H9 (cell line): Measurements from ENCODE around the gene KIAA0825. TPM values are rescaled to one million over a fixed set of nuclear protein-coding genes. Genes with fewer than 3 reads are reported as not detected.

Source experiments
- DNase-seq: peaks from one replicate; pipeline ENCODE4 v3.0.0-alpha.2; 2017
- H2AFZ ChIP-seq: one replicate; pipeline ENCODE4 v1.6.1; 2013; ENCODE audit warnings: mild to moderate bottlenecking, low read length, control low read depth, moderate library complexity
- H2AK5ac ChIP-seq: 2 replicates; pipeline ENCODE4 v1.6.1; 2013; ENCODE audit warnings: low read length, control low read depth, mixed read lengths; ENCODE audit not compliant: insufficient read length
- H2BK120ac ChIP-seq: one replicate; pipeline ENCODE4 v1.6.1; 2013; ENCODE audit warnings: low read depth, mild to moderate bottlenecking, low read length, control low read depth, inconsistent platforms; ENCODE audit not compliant: poor library complexity, severe bottlenecking
- H2BK12ac ChIP-seq: 2 replicates; pipeline ENCODE4 v1.6.1; 2013; ENCODE audit warnings: low read length, control low read depth, mixed read lengths, low read depth; ENCODE audit not compliant: insufficient read length
- H2BK15ac ChIP-seq: 2 replicates; pipeline ENCODE4 v1.6.1; 2013; ENCODE audit warnings: low read depth, low read length, control low read depth
- H2BK20ac ChIP-seq: one replicate; pipeline ENCODE4 v1.6.1; 2013; ENCODE audit warnings: low read depth, mild to moderate bottlenecking, low read length, control low read depth, inconsistent platforms; ENCODE audit not compliant: poor library complexity, severe bottlenecking
- H2BK5ac ChIP-seq: 2 replicates; pipeline ENCODE4 v1.6.1; 2013; ENCODE audit warnings: low read length, control low read depth, mixed read lengths; ENCODE audit not compliant: insufficient read length
- H3K14ac ChIP-seq: 2 replicates; pipeline ENCODE4 v1.6.1; 2013; ENCODE audit warnings: low read length, control low read depth; ENCODE audit not compliant: insufficient read depth
- H3K18ac ChIP-seq: 2 replicates; pipeline ENCODE4 v1.6.1; 2013; ENCODE audit warnings: low read depth, mild to moderate bottlenecking, mixed read lengths, low read length, control low read depth; ENCODE audit not compliant: insufficient read length
- H3K23ac ChIP-seq: 2 replicates; pipeline ENCODE4 v1.6.1; 2013; ENCODE audit warnings: low read length, control low read depth, mixed read lengths, low read depth; ENCODE audit not compliant: insufficient read length
- H3K23me2 ChIP-seq: 2 replicates; pipeline ENCODE4 v1.6.1; 2013; ENCODE audit warnings: low read depth, mild to moderate bottlenecking, mixed read lengths, low read length, control low read depth; ENCODE audit not compliant: insufficient read length, poor library complexity, severe bottlenecking
- H3K27ac ChIP-seq: 2 replicates; pipeline ENCODE4 v1.5.1; 2013; ENCODE audit warnings: low read length, control low read depth, mixed read lengths, low read depth; ENCODE audit not compliant: insufficient read length
- H3K27me3 ChIP-seq: 2 replicates; pipeline ENCODE4 v1.6.1; 2013; ENCODE audit warnings: low read length, control low read depth, inconsistent platforms; ENCODE audit not compliant: insufficient read depth
- H3K4ac ChIP-seq: 2 replicates; pipeline ENCODE4 v1.6.1; 2013; ENCODE audit warnings: low read depth, mild to moderate bottlenecking, control low read depth, inconsistent platforms, low read length, moderate library complexity
- H3K4me1 ChIP-seq: 2 replicates; pipeline ENCODE4 v1.6.1; 2013; ENCODE audit warnings: low read length, control low read depth, inconsistent platforms; ENCODE audit not compliant: insufficient read depth
- H3K4me2 ChIP-seq: 2 replicates; pipeline ENCODE4 v1.6.1; 2013; ENCODE audit warnings: low read length, control low read depth, mixed read lengths; ENCODE audit not compliant: insufficient read length, insufficient read depth
- H3K56ac ChIP-seq: 2 replicates; pipeline ENCODE4 v1.6.1; 2013; ENCODE audit warnings: low read depth, mild to moderate bottlenecking, mixed read lengths, low read length, control low read depth; ENCODE audit not compliant: insufficient read length
- H3K79me1 ChIP-seq: 2 replicates; pipeline ENCODE4 v1.6.1; 2013; ENCODE audit warnings: low read depth, mild to moderate bottlenecking, moderate library complexity, low read length, control low read depth, inconsistent platforms; ENCODE audit not compliant: insufficient read depth, poor library complexity, severe bottlenecking
- H3K79me2 ChIP-seq: 2 replicates; pipeline ENCODE4 v1.6.1; 2013; ENCODE audit warnings: low read length, control low read depth, inconsistent platforms; ENCODE audit not compliant: insufficient read depth
- H3K9ac ChIP-seq: 2 replicates; pipeline ENCODE4 v1.6.1; 2013; ENCODE audit warnings: low read length, control low read depth, mixed read lengths; ENCODE audit not compliant: insufficient read length; ENCODE audit errors: extremely low read depth
- H3K9me3 ChIP-seq: one replicate; pipeline ENCODE4 v1.6.1; 2013; ENCODE audit warnings: low read depth, low read length, inconsistent platforms; ENCODE audit not compliant: control insufficient read depth
- H3T11ph ChIP-seq: one replicate; pipeline ENCODE4 v1.6.1; 2013; ENCODE audit warnings: mild to moderate bottlenecking, low read length, control low read depth, inconsistent platforms
- H4K20me1 ChIP-seq: one replicate; pipeline ENCODE4 v1.6.1; 2013; ENCODE audit not compliant: control insufficient read depth, insufficient read length, insufficient read depth
- H4K5ac ChIP-seq: 2 replicates; pipeline ENCODE4 v1.6.1; 2013; ENCODE audit warnings: low read depth, mild to moderate bottlenecking, mixed read lengths, low read length, control low read depth; ENCODE audit not compliant: insufficient read length
- H4K8ac ChIP-seq: replicated peaks from 2 replicates; pipeline ENCODE4 v1.6.1; 2013; ENCODE audit warnings: low read length, control low read depth, mixed read lengths, low read depth; ENCODE audit not compliant: insufficient read length
- H4K91ac ChIP-seq: 2 replicates; pipeline ENCODE4 v1.6.1; 2013; ENCODE audit warnings: low read depth, mild to moderate bottlenecking, moderate library complexity, mixed read lengths, low read length, control low read depth; ENCODE audit not compliant: insufficient read length
- H3K27ac Mint-ChIP-seq, 3 experiments: 2 replicates in 2 of 3; 3 replicates in 1 of 3; pipeline ENCODE4 v1.8.0; 2020 to 2021; ENCODE audit warnings: mixed read lengths in 3 of 3, mild to moderate bottlenecking in 1 of 3, moderate library complexity in 1 of 3
- H3K27me3 Mint-ChIP-seq: 2 replicates; pipeline ENCODE4 v1.8.0; 2021; ENCODE audit warnings: low read depth, mild to moderate bottlenecking, moderate library complexity, mixed read lengths
- H3K36me3 Mint-ChIP-seq, 3 experiments: 2 replicates in 2 of 3; 3 replicates in 1 of 3; pipeline ENCODE4 v1.8.0; 2020 to 2021; ENCODE audit warnings: low read depth in 3 of 3, mixed read lengths in 3 of 3; ENCODE audit not compliant: insufficient read depth in 1 of 3
- H3K4me1 Mint-ChIP-seq, 2 experiments: 2 replicates each; pipeline ENCODE4 v1.8.0; 2020; ENCODE audit warnings: mixed read lengths in 2 of 2
- H3K4me3 Mint-ChIP-seq, 2 experiments: 2 replicates in 1 of 2; 3 replicates in 1 of 2; pipeline ENCODE4 v1.8.0; 2020 to 2021; ENCODE audit warnings: mild to moderate bottlenecking in 2 of 2, mixed read lengths in 2 of 2, moderate library complexity in 1 of 2
- H3K9me3 Mint-ChIP-seq, 2 experiments: 2 replicates in 1 of 2; 3 replicates in 1 of 2; pipeline ENCODE4 v1.8.0; 2020; ENCODE audit warnings: mild to moderate bottlenecking in 2 of 2, mixed read lengths in 2 of 2, moderate library complexity in 1 of 2
- CTCF ChIP-seq: fragments of 200-600 bp; sonication (generic); conservative IDR thresholded peaks from 3 replicates; pipeline ENCODE4 v1.8.0; 2021; ENCODE audit warnings: antibody characterized with exemption, mild to moderate bottlenecking
- WGBS: extraction: QIAGEN DNeasy Blood & Tissue Kit; methylation state at CpG from one replicate; pipeline ENCODE4 v1.1.7; 2013; ENCODE audit warnings: missing lambda C conversion rate, low lambda C conversion rate, mixed read lengths; ENCODE audit not compliant: insufficient read length; ENCODE audit errors: extremely low coverage; 5-methylcytosine and 5-hydroxymethylcytosine counted together
- total RNA-seq: library from RNA; stranded (reverse); gene quantifications from 2 replicates; pipeline ENCODE4 v1.2.1, GENCODE V29; 2021

The KIAA0825 gene
- total RNA-seq, 1 experiment from 2014 or later, result 1.8 TPM

GRCh38 chr5:94395468-94395867, 222.9 kb downstream of the KIAA0825 start:
- Histone ChIP-seq H3K56ac (no peak overlapping the region), H3K14ac (no peak overlapping the region), H4K20me1 (no peaks in the 10 kb centered on the region), H3K23me2 (no peaks in the 10 kb centered on the region), H3K9ac (no peak overlapping the region), H3K23ac (no peak overlapping the region), H4K91ac (no peak overlapping the region), H4K8ac (no peak overlapping the region), H2BK12ac (no peak overlapping the region), H3K27me3 (no peaks in the 10 kb centered on the region), H3K4me2 (no peak overlapping the region), H2BK120ac (no peak overlapping the region), H3T11ph (no peak overlapping the region), H3K27ac (no peak overlapping the region), H2BK15ac (no peak overlapping the region), H3K4me1 (no peaks in the 10 kb centered on the region; the same call in 1 of the 2 replicates), H2BK5ac (no peak overlapping the region), H3K18ac (no peak overlapping the region), H2AK5ac (no peak overlapping the region), H3K79me1 (no peaks in the 10 kb centered on the region), H3K9me3 (no peaks in the 10 kb centered on the region), H2AFZ (no peak overlapping the region), H3K4ac (no peak overlapping the region), H3K79me2 (no peaks in the 10 kb centered on the region), H2BK20ac (no peak overlapping the region), H4K5ac (no peak overlapping the region)
- no peaks in the 10 kb centered on the region for H3K27me3 Mint-ChIP-seq
- no peak for TF ChIP-seq CTCF
- H3K36me3 Mint-ChIP-seq, result peaks cover 0 to 9% (median 3%) of the 10 kb centered on the region in 3 experiments; a peak in 3 of 7 replicates
- no peak overlapping the region for H3K4me3 Mint-ChIP-seq
- peaks cover 26% of the 10 kb centered on the region in 2 experiments for H3K4me1 Mint-ChIP-seq
- WGBS, result no CpG with 5 or more reads among the region's 1 CpG
- H3K27ac Mint-ChIP-seq, result peak overlapping the region in 1 of 3 experiments; percentile 27; a peak in 2 of 7 replicates
- peaks cover 0 to 3% of the 10 kb centered on the region in 2 experiments; a peak in 2 of 5 replicates for H3K9me3 Mint-ChIP-seq
- no peak for DNase-seq
